Erythroblast (primary cell): ENCODE measurements around the gene FER1L5.

ENCODE experiments used
- GATA1 ChIP-seq: IDR thresholded peaks from 2 replicates; pipeline ENCODE4 v1.6.1; 2011; ENCODE audit warnings: low read depth, mild to moderate bottlenecking, control low read depth, low read length, moderate library complexity
- POLR2A ChIP-seq: IDR thresholded peaks from 2 replicates; pipeline ENCODE4 v1.6.1; 2011; ENCODE audit warnings: mild to moderate bottlenecking, low read length

GRCh38 chr2:96688649-96689430, 46.3 kb downstream of the FER1L5 start:
- TF ChIP-seq POLR2A: no peak
- no peak for TF ChIP-seq GATA1
